Kidney (tissue), 14 donors: ENCODE data around the gene SCAF8. TPM values are rescaled to one million over a fixed set of nuclear protein-coding genes. Genes with fewer than 3 reads are reported as not detected.
A peak's percentile ranks its signal among the peaks of the same experiment; 100 is the strongest.

Source experiments
- DNase-seq, 5 donors: peaks; one replicate each; pipeline ENCODE4 v3.0.0-alpha.2; 2013 to 2020
- FAIRE-seq: peaks from 2 replicates; lab custom pipeline; 2012; peaks lifted over from hg19 to GRCh38; lab: Jason Lieb, UNC
- H3K27ac ChIP-seq, 2 donors: one replicate each; pipeline ENCODE4 v1.7.0; 2013; ENCODE audit warnings: low read depth in 2 of 2, low read length in 2 of 2, inconsistent platforms in 1 of 2
- H3K27me3 ChIP-seq: one replicate; pipeline ENCODE4 v1.7.1; 2013; ENCODE audit warnings: low read length, inconsistent platforms; ENCODE audit not compliant: control insufficient read depth, insufficient read depth
- H3K36me3 ChIP-seq, 3 donors: one replicate each; pipeline versions ENCODE4 v1.7.0 to v1.7.1; 2013; ENCODE audit warnings: low read length in 3 of 3, control low read depth in 1 of 3, inconsistent platforms in 1 of 3; ENCODE audit not compliant: insufficient read depth in 3 of 3, control insufficient read depth in 2 of 3
- H3K4me1 ChIP-seq, 3 donors: one replicate each; pipeline versions ENCODE4 v1.7.0 to v1.7.1; 2013; ENCODE audit warnings: low read length in 3 of 3, inconsistent platforms in 1 of 3, low read depth in 1 of 3; ENCODE audit not compliant: control insufficient read depth in 2 of 3, insufficient read depth in 2 of 3
- H3K4me3 ChIP-seq, 3 donors: one replicate each; pipeline versions ENCODE4 v1.7.0 to v1.8.1; 2013; ENCODE audit warnings: low read length in 3 of 3, control low read depth in 1 of 3, inconsistent platforms in 1 of 3
- H3K9ac ChIP-seq, 3 donors: one replicate each; pipeline versions ENCODE4 v1.7.0 to v1.7.1; 2013; ENCODE audit warnings: low read length in 3 of 3, control low read depth in 1 of 3, inconsistent platforms in 1 of 3
- H3K9me3 ChIP-seq, 3 donors: one replicate each; pipeline versions ENCODE4 v1.7.0 to v1.7.1; 2013; ENCODE audit warnings: low read length in 3 of 3, control low read depth in 1 of 3, inconsistent platforms in 1 of 3; ENCODE audit not compliant: control insufficient read depth in 2 of 3, insufficient read depth in 1 of 3
- CTCF ChIP-seq: IDR thresholded peaks from 3 replicates; pipeline ENCODE4 v1.5.1; 2012; ENCODE audit warnings: mild to moderate bottlenecking, moderate library complexity, borderline replicate concordance; ENCODE audit not compliant: insufficient read depth; ENCODE audit errors: extremely low read depth
- intact Hi-C: fragments of 100-400 bp; cut with DNase I; formaldehyde crosslinking; loops from one replicate; pipeline ENCODE4 v1.11.1; 2022
- polyA plus RNA-seq: library from polyadenylated mRNA; stranded (reverse); fragments of 350-450 nt; fragmentation: Illumina TruSeq; extraction: RNeasy Lipid Tissue Mini Kit (QIAGEN cat#74804); gene quantifications from one replicate; pipeline ENCODE4 v1.2.3, GENCODE V29; 2014; ENCODE audit warnings: low read depth, low replicate concordance; ENCODE audit not compliant: insufficient read depth
- total RNA-seq: library from RNA; stranded (reverse); fragmentation: NEBNext Ultra II Directional; extraction: Animal tissue kit (Norgen Biotek cat#: 25700); gene quantifications from one replicate; pipeline ENCODE4 v1.2.1, GENCODE V29; 2021
- donor health status: control.
- donor health status: control.
- donor health status: control.
- donor health status: control.
- donor health status: control.
- donor health status: DM: yes; HTN: yes; CAD: no.
- donor health status: Normal renal cell carcinoma (clear cell type).

SCAF8 gene
- total and polyA plus RNA-seq, 2 donors from 2014 or later, result 8.3 to 52.2 TPM

GRCh38 chr6:154703124-154703523, 30.1 kb upstream of the SCAF8 start:
- no peak for TF ChIP-seq CTCF
- Histone ChIP-seq H3K9me3 (no peaks in the 10 kb centered on the region), H3K9ac (no peak overlapping the region), H3K27ac (no peak overlapping the region), H3K27me3 (no peaks in the 10 kb centered on the region), H3K4me3 (no peak overlapping the region), H3K4me1 (no peaks in the 10 kb centered on the region), H3K36me3 (no peaks in the 10 kb centered on the region)
- intact Hi-C loops, result no loop called here
- FAIRE-seq, result no peak
- no peak for DNase-seq

- TF ChIP-seq CTCF, result no peak
- intact Hi-C loops, result no loop called here
- FAIRE-seq, result no peak
Observed at GRCh38 chr6:154705471-154706113, 27.6 kb upstream of the SCAF8 start.

GRCh38 chr6:154706389-154706788, 26.8 kb upstream of the SCAF8 start:
- TF ChIP-seq CTCF, result no peak
- H3K36me3 ChIP-seq, result no peaks in the 10 kb centered on the region
- no peak overlapping the region for H3K27ac ChIP-seq
- no peak for FAIRE-seq
- H3K4me3 ChIP-seq, result no peak overlapping the region
- DNase-seq, result no peak
- no peaks in the 10 kb centered on the region for H3K4me1 ChIP-seq
- H3K9me3 ChIP-seq, result no peaks in the 10 kb centered on the region
- intact Hi-C loops, result no loop called here
- no peak overlapping the region for H3K9ac ChIP-seq
- no peaks in the 10 kb centered on the region for H3K27me3 ChIP-seq

More at GRCh38 chr6:154705471-154706113, 27.6 kb upstream of the SCAF8 start:
- H3K36me3 ChIP-seq, result no peaks in the 10 kb centered on the region
- peak in 1 of 5 donors; percentile 4 for DNase-seq
- H3K4me1 ChIP-seq, result no peaks in the 10 kb centered on the region
- no peak overlapping the region for H3K4me3 ChIP-seq
- H3K9ac ChIP-seq, result peak overlapping the region in 1 of 3 donors; percentile 12
- no peaks in the 10 kb centered on the region for H3K27me3 ChIP-seq
- no peak overlapping the region for H3K27ac ChIP-seq
- H3K9me3 ChIP-seq, result no peaks in the 10 kb centered on the region
